Mononuclear cell (primary cell): ENCODE measurements around the gene AP2A1. TPM values are rescaled to one million over a fixed set of nuclear protein-coding genes. Genes with fewer than 3 reads are reported as not detected.

Experiments used
- H3K27me3 ChIP-seq: 2 replicates; pipeline ENCODE4 v1.6.0; 2011; ENCODE audit warnings: low read length, control low read depth; ENCODE audit not compliant: insufficient read depth
- H3K4me1 ChIP-seq: 2 replicates; pipeline ENCODE4 v1.5.1; 2011; ENCODE audit warnings: mild to moderate bottlenecking, low read length, control low read depth; ENCODE audit not compliant: insufficient read depth
- H3K4me3 ChIP-seq: 2 replicates; pipeline ENCODE4 v1.5.1; 2011; ENCODE audit warnings: mild to moderate bottlenecking, low read length, moderate library complexity
- H3K9me3 ChIP-seq: 2 replicates; pipeline ENCODE4 v1.5.1; 2011; ENCODE audit warnings: low read depth, mild to moderate bottlenecking, control low read depth, low read length
- total RNA-seq: library from RNA; depleted of rRNA; stranded (reverse); fragments of >200 nt; gene quantifications from one replicate; pipeline ENCODE4 v1.2.3, GENCODE V29; 2012

The AP2A1 gene
- total RNA-seq, 1 donor = 30.2 TPM

DNA sequence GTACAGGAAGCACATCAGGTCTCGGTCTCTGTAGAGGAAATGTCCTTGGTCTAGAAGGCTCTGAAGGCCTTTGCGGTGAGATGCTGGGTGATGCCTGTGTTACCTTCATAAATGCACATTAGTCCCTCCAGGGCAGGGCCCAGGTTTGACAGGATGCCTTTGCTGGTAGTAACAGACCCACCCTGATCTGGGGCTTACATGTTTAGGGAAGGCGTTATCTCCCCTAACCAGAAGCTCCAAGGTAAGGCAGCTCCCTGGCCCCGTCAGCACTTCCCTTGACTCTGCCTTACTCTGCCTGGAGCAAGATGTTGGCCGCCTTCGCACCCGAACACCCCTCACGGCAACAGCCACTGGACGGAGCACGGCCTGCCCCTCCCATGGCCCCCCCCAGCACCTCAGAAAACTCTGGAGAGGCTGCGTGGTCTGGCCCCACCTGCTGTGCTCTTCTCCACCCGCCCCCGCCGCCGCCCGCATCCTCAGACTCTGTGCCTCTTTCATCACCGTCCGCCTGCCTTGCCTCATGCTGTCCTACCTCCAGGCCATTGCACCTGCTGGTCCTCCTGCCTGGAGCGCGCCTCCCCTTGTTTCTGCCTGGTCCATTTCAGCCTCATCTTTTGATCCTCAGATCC, 9.1 kb downstream of the AP2A1 start:
- Histone ChIP-seq H3K27me3 (no peaks in the 10 kb centered on the region), H3K4me3 (no peak overlapping the region), H3K4me1 (peaks cover 36% of the 10 kb centered on the region), H3K9me3 (no peaks in the 10 kb centered on the region)

DNA sequence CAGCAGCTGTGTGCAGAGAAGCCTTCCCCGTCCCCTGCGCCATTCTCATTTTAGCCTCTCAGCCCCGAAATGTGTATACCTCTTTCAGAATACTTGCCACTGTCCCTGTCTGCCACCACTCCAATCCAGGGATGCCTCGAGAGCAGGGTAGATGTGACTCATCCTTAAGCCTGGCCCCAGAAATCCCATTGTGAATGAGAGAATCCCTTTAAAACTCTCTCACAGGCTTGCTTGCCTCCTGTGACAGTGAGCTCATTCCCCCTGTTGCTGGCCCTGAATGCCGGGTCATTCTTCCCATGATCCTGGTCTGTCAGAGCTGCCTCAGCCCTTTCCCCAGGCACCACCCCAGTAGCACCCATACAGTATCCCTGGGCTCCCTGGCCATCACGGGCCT, 9.6 kb downstream of the AP2A1 start:
- H3K4me3 ChIP-seq = no peak overlapping the region
- peaks cover 41% of the 10 kb centered on the region for H3K4me1 ChIP-seq
- H3K9me3 ChIP-seq = no peaks in the 10 kb centered on the region
- H3K27me3 ChIP-seq = no peaks in the 10 kb centered on the region

DNA sequence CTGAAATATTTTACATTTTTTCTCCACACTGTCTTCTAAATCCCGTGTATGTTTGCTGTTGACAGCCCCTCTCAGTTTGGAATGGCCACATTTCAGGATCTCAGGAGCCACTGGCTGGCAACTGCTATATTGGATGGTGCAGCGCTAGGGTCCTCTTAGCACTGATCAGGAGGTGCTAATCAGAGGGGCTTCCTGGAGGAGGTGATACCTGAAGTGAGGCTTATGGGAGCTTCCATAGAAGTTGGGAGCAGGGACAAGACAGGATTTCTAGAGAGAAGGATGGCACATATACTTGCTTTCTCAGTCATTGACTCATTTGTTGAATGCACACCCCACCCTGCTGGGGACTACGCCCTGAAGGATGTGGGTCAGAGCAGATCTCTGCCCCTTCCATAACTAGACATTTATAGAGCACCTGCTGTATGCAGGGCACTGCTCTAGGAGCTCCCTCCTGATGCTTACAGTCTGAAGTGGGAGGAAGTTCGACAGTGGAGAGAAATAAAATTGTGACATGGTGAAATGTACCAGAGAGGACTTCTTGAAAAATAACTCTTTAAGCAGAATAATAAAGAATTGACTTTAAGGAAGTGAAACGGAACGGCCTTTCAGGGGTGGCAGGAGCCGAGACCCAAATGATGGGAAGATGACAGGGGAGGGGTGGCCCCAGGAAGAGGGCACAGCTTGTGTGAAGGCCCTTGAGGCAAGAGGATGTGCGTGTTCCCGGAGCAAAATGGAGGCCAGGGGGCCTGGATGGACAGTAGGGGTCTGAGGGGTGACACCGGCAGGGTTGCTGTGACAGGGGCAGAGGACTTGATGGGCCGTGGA, 13.1 kb downstream of the AP2A1 start:
- H3K27me3 ChIP-seq = no peaks in the 10 kb centered on the region
- H3K9me3 ChIP-seq = no peaks in the 10 kb centered on the region
- H3K4me1 ChIP-seq = peaks cover 33% of the 10 kb centered on the region
- no peak overlapping the region for H3K4me3 ChIP-seq

GRCh38 chr19:49780861-49781260, 14.1 kb downstream of the AP2A1 start:
- H3K9me3 ChIP-seq = no peaks in the 10 kb centered on the region
- H3K4me1 ChIP-seq = peaks cover 33% of the 10 kb centered on the region
- H3K27me3 ChIP-seq = no peaks in the 10 kb centered on the region
- no peak overlapping the region for H3K4me3 ChIP-seq

- Histone ChIP-seq H3K4me1 (peaks cover 33% of the 10 kb centered on the region), H3K27me3 (no peaks in the 10 kb centered on the region), H3K4me3 (no peak overlapping the region), H3K9me3 (no peaks in the 10 kb centered on the region)
Observed at GRCh38 chr19:49781394-49781793, 14.6 kb downstream of the AP2A1 start.

DNA sequence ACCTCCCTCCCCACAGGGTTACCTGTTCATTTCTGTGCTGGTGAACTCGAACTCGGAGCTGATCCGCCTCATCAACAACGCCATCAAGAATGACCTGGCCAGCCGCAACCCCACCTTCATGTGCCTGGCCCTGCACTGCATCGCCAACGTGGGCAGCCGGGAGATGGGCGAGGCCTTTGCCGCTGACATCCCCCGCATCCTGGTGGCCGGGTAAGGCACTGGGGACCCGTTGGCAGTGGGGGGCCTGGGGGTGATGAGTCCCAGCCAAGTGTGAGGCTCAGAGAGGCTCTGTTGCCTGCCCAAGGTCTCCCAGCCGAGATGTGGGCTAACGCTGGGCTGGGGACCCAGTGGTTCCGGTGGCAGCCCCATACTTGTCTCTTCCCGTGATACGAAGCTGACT, 15.7 kb downstream of the AP2A1 start:
- H3K4me3 ChIP-seq = no peak overlapping the region

DNA sequence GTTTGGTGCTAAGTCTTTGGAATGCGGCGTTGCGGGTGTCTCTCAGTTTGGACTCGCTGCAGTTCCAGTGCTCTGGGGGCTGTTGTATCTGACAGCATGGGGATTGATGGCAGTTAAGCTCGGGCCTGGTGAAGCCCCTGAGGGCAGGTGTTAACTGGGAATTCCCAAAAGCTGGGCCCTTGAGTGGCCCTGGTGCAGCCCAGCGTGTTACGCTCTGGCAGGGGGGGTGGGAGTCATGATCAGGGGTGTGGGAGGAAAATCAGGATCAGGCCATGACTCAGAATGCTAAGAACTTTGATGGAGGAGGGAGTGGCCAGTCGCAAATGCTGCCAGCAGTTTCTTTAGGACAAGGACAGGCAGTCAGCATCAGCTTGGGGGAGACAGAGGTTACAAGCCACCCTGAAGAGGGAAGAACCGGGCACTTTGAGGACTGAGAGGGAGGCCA, 19.6 kb downstream of the AP2A1 start:
- H3K4me1 ChIP-seq = peaks cover 6% of the 10 kb centered on the region
- no peaks in the 10 kb centered on the region for H3K9me3 ChIP-seq
- no peak overlapping the region for H3K4me3 ChIP-seq
- H3K27me3 ChIP-seq = no peaks in the 10 kb centered on the region

More for the DNA sequence above, 15.7 kb downstream of the AP2A1 start:
- Histone ChIP-seq H3K4me1 (peaks cover 33% of the 10 kb centered on the region), H3K9me3 (no peaks in the 10 kb centered on the region), H3K27me3 (no peaks in the 10 kb centered on the region)

GRCh38 chr19:49787746-49788145, 20.9 kb downstream of the AP2A1 start:
- H3K27me3 ChIP-seq = no peaks in the 10 kb centered on the region
- no peak overlapping the region for H3K4me3 ChIP-seq
- H3K9me3 ChIP-seq = no peaks in the 10 kb centered on the region
- no peaks in the 10 kb centered on the region for H3K4me1 ChIP-seq

GRCh38 chr19:49788857-49789256, 22.1 kb downstream of the AP2A1 start:
- no peak overlapping the region for H3K4me3 ChIP-seq
- no peaks in the 10 kb centered on the region for H3K4me1 ChIP-seq
- H3K27me3 ChIP-seq = no peaks in the 10 kb centered on the region
- no peaks in the 10 kb centered on the region for H3K9me3 ChIP-seq

GRCh38 chr19:49790866-49791265, 24.1 kb downstream of the AP2A1 start:
- H3K4me1 ChIP-seq = no peaks in the 10 kb centered on the region
- H3K9me3 ChIP-seq = no peaks in the 10 kb centered on the region
- no peaks in the 10 kb centered on the region for H3K27me3 ChIP-seq
- no peak overlapping the region for H3K4me3 ChIP-seq

DNA sequence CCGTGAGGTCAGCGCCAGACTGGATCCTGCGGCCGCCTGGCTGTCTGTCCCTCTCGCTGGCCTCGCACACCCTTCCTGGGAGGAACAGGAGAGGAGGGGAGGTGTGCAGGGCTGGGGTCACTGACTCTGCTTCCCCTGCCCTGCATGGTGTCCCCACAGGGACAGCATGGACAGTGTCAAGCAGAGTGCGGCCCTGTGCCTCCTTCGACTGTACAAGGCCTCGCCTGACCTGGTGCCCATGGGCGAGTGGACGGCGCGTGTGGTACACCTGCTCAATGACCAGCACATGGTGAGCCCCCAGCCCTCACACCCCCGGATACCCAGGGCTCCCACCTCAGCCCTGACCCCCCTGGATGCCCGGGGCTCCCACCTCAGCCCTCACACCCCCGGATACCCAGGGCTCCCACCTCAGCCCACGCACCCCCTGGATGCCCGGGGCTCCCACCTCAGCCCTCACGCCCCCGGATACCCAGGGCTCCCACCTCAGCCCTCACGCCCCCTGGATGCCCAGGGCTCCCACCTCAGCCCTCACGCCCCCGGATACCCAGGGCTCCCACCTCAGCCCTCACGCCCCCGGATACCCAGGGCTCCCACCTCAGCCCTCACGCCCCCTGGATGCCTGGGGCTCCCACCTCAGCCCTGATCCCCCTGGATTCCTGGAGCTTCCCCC, 25.1 kb downstream of the AP2A1 start:
- H3K4me3 ChIP-seq = no peak overlapping the region
- no peaks in the 10 kb centered on the region for H3K9me3 ChIP-seq
- H3K27me3 ChIP-seq = no peaks in the 10 kb centered on the region
- no peaks in the 10 kb centered on the region for H3K4me1 ChIP-seq

DNA sequence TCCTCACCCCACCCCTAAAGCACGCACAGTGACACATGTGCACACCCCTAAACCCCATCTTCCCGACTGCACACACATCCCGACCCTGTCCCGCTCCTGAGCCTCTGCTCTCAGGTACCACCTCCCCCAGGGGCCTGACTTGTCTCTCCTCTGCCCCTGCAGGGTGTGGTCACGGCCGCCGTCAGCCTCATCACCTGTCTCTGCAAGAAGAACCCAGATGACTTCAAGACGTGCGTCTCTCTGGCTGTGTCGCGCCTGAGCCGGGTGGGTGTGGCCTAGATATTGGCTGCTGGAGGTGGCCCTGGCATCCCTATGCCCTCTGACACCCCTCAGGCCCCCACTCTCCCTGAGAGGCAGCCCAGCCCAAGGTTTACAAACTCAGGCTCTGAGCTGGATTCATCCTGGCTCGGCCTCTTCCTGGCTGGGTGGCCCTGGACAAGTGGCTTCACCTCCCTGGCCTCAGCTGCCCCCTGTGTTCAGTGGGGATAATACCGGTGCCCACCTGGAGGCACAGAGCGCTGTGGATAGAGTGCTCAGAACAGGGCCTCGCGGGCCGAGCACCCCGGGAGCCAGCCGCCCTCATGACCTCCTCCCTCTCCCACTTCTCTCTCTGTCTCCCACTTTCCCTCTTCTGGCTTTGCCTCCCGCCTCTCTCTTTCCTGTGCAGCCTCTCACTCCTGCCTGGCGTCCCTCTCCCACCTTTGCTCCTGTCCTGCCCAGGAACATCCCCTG, 26.2 kb downstream of the AP2A1 start:
- Histone ChIP-seq H3K9me3 (no peaks in the 10 kb centered on the region), H3K27me3 (no peaks in the 10 kb centered on the region), H3K4me3 (no peak overlapping the region), H3K4me1 (no peaks in the 10 kb centered on the region)

DNA sequence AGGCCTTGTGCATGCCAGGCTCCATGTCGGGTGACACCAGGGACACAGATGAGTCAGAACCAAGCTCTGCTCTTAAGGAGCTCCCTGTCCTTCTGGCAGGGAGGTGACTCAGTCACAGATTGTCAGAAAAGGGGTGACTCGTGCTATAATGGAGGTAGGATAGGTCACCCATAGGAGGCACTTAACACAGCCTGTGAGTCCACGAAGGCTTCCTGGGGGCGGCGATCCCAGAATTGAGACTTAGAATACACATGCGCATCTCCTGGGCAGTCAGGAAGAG, 26.7 kb downstream of the AP2A1 start:
- no peaks in the 10 kb centered on the region for H3K27me3 ChIP-seq
- no peaks in the 10 kb centered on the region for H3K4me1 ChIP-seq
- no peaks in the 10 kb centered on the region for H3K9me3 ChIP-seq
- H3K4me3 ChIP-seq = no peak overlapping the region

DNA sequence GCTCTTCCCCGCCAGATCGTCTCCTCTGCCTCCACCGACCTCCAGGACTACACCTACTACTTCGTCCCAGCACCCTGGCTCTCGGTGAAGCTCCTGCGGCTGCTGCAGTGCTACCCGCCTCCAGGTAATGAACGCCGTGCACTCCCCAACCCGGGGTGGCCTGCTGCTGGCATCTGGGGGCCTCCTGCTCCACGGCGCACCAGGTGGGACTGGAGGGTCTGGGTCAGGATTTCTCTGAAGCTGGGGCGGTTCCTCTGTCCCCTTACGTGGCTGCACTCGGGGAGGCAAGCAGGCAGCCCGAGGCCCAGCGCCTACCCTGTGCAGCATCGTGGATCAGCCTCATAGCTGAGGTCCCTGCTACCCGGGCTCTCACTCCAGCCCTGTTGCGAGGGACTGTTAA, 28.8 kb downstream of the AP2A1 start:
- H3K9me3 ChIP-seq = no peaks in the 10 kb centered on the region
- H3K27me3 ChIP-seq = no peaks in the 10 kb centered on the region
- no peaks in the 10 kb centered on the region for H3K4me1 ChIP-seq

GRCh38 chr19:49798574-49798973, 31.8 kb downstream of the AP2A1 start:
- H3K27me3 ChIP-seq = no peaks in the 10 kb centered on the region
- H3K4me3 ChIP-seq = no peak overlapping the region
- H3K9me3 ChIP-seq = no peaks in the 10 kb centered on the region
- no peaks in the 10 kb centered on the region for H3K4me1 ChIP-seq

More for the DNA sequence above, 28.8 kb downstream of the AP2A1 start:
- no peak overlapping the region for H3K4me3 ChIP-seq
